Brain microvascular endothelial cell (primary cell): Measurements from ENCODE around the gene ADORA1.

Experiments used
- DNase-seq: peaks from one replicate; pipeline ENCODE4 v3.0.0-alpha.2; 2020
- H3K27ac ChIP-seq: fragments of 250-450 bp; sonication (Bioruptor Pico); 2 replicates; pipeline ENCODE4 v1.5.1; 2020; ENCODE audit warnings: mild to moderate bottlenecking, moderate library complexity
- H3K27me3 ChIP-seq: fragments of 250-450 bp; sonication (Bioruptor Pico); replicated peaks from 2 replicates; pipeline ENCODE4 v1.5.1; 2020; ENCODE audit warnings: mild to moderate bottlenecking
- H3K36me3 ChIP-seq: fragments of 250-450 bp; sonication (Bioruptor Pico); replicated peaks from 2 replicates; pipeline ENCODE4 v1.5.1; 2020; ENCODE audit warnings: mild to moderate bottlenecking
- H3K4me3 ChIP-seq: 2 replicates; pipeline ENCODE4 v1.5.1; 2011; ENCODE audit warnings: low read depth, mild to moderate bottlenecking, control low read depth, low read length, moderate library complexity
- in situ Hi-C: cut with HindIII; loops from 2 replicates; pipeline ENCODE4 v1.10.0; 2017; ENCODE audit warnings: low sequenced_read_pairs, low pct_ligation_motif_present
- TF ChIP-seq, protein P1 (sequence below): IDR thresholded peaks from 2 replicates; pipeline ENCODE4 v1.5.1; 2011; ENCODE audit warnings: low read depth, mild to moderate bottlenecking, moderate library complexity, low read length, control low read depth, inconsistent platforms; ENCODE audit errors: missing control alignments

ADORA1 gene

GRCh38 chr1:203175237-203175826 is 47.8 kb downstream of the ADORA1 start, which contains the start of gene MYBPH:
TSS of gene MYBPH (minus strand) at chr1:203175826. CDS start at chr1:203175755, 71 bp downstream.
- no peak within 1 kb of the TSS for H3K27ac ChIP-seq
- H3K4me3 ChIP-seq: no peak within 1 kb of the TSS
- H3K27me3 ChIP-seq: no peaks in the 10 kb centered on the region
- TF ChIP-seq, protein P1, sequence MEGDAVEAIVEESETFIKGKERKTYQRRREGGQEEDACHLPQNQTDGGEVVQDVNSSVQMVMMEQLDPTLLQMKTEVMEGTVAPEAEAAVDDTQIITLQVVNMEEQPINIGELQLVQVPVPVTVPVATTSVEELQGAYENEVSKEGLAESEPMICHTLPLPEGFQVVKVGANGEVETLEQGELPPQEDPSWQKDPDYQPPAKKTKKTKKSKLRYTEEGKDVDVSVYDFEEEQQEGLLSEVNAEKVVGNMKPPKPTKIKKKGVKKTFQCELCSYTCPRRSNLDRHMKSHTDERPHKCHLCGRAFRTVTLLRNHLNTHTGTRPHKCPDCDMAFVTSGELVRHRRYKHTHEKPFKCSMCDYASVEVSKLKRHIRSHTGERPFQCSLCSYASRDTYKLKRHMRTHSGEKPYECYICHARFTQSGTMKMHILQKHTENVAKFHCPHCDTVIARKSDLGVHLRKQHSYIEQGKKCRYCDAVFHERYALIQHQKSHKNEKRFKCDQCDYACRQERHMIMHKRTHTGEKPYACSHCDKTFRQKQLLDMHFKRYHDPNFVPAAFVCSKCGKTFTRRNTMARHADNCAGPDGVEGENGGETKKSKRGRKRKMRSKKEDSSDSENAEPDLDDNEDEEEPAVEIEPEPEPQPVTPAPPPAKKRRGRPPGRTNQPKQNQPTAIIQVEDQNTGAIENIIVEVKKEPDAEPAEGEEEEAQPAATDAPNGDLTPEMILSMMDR: no peak
- DNase-seq: no peak
- no peaks in the 10 kb centered on the region for H3K36me3 ChIP-seq
- in situ Hi-C loops: no loop called here

- Histone ChIP-seq H3K27ac (no peak overlapping the region), H3K27me3 (no peaks in the 10 kb centered on the region), H3K4me3 (no peak overlapping the region), H3K36me3 (no peaks in the 10 kb centered on the region)
- in situ Hi-C loops: no loop called here
- no peak for DNase-seq
- TF ChIP-seq, protein P1: no peak
These were observed 48.3 kb downstream of the ADORA1 start for GRCh38 chr1:203175827-203176241.

GRCh38 chr1:203176273-203177035 is 48.9 kb downstream of the ADORA1 start:
- Histone ChIP-seq H3K36me3 (no peaks in the 10 kb centered on the region), H3K4me3 (no peak overlapping the region), H3K27ac (no peak overlapping the region), H3K27me3 (no peaks in the 10 kb centered on the region)
- DNase-seq: no peak
- TF ChIP-seq, protein P1: no peak
- in situ Hi-C loops: no loop called here

DNA sequence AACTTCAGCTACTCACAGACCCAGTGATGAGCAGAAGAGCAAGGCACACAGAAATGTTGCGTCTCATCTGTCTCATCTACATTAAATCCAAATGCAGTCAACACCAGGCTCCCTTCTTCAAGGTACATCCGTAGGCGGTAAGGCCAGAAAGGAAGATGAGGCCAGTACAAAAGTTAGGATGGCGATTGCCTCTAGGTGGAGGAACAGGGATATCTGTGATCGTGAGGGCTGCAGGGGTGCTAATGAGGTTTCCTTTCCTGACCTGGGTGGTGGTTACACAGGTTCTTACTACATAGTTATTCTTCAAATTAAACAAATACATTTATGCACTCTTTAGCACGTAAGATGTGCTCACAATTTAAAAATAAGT is 49.5 kb downstream of the ADORA1 start:
- DNase-seq: no peak
- in situ Hi-C loops: no loop called here
- no peaks in the 10 kb centered on the region for H3K36me3 ChIP-seq
- no peaks in the 10 kb centered on the region for H3K27me3 ChIP-seq
- no peak overlapping the region for H3K4me3 ChIP-seq
- no peak overlapping the region for H3K27ac ChIP-seq
- TF ChIP-seq, protein P1: no peak

DNA sequence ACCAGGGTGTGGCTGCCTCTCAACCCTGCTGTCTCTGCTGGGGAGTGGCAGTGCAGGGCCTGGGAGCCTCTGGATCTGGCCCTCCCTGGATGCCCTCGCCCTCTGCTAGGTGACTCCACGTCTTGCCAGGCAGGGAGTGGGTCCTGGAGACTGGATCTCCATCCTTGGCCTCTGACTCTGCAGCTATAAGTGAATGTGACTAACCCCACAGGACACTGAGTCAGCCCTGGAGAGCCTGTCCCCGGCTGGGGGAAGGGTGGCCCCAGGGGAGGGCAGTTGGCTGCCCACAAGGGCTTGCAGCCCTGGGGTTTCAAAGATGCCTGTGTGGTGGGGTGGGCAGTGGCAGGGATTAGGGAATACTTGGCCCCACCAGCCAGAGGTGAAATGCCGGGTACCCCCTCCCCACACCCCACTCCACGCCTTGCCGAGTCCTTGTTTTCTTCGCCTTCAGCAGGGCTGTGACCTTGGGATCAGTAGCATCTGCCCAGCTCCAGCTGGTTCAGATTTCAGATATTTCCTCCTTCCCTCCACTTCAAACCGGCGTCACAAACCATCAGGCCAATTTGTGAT is 50.0 kb downstream of the ADORA1 start:
- in situ Hi-C loops: no loop called here
- DNase-seq: peak; percentile 10
- Histone ChIP-seq H3K36me3 (no peaks in the 10 kb centered on the region), H3K4me3 (no peak overlapping the region), H3K27me3 (no peaks in the 10 kb centered on the region), H3K27ac (no peak overlapping the region)
- TF ChIP-seq, protein P1: no peak
